ENCODE measurements around the gene TNFAIP8L1. TPM values are rescaled to one million over a fixed set of nuclear protein-coding genes. Genes with fewer than 3 reads are reported as not detected.

The TNFAIP8L1 gene
- total and polyA plus RNA-seq, 2 of the 8 experiments (the other 6 are each of a cell fraction or from before 2014, with no cell fraction given): 3.2 to 6.1 TPM

GRCh38 chr19:4662020-4662695, 22.8 kb downstream of the TNFAIP8L1 start:
- Histone ChIP-seq H2AFZ (ENCODE audit: low read length) (no peak overlapping the region), H3K18ac (ENCODE audit: extremely low read depth, low read length) (no peak overlapping the region), H2BK5ac (ENCODE audit: low read depth, low read length) (no peak overlapping the region), H3K9me3 (ENCODE audit: insufficient read depth in 2 of 2, low read depth in 1 of 2, low read length in 1 of 2) (no peaks in the 10 kb centered on the region), H3K4me2 (ENCODE audit: insufficient read depth in 1 of 2, low read depth in 2 of 2, low read length in 2 of 2) (no peak overlapping the region), H2BK120ac (replicated peaks; ENCODE audit: low read depth, low read length) (no peak overlapping the region), H4K5ac (ENCODE audit: insufficient read length, low read depth, low read length) (no peak overlapping the region), H3K14ac (ENCODE audit: insufficient read length) (no peak overlapping the region), H3K4me1 (replicated peaks in 1 of 4; ENCODE audit: control insufficient read depth in 3 of 4, insufficient read depth in 4 of 4, low read length in 3 of 4) (no peaks in the 10 kb centered on the region), H3K79me2 (ENCODE audit: control insufficient read depth in 1 of 2, insufficient read depth in 2 of 2, low read length in 2 of 2) (no peaks in the 10 kb centered on the region), H3K79me1 (ENCODE audit: low read depth, low read length) (no peaks in the 10 kb centered on the region; the same call in 1 of the 2 replicates), H3K9ac (replicated peaks in 1 of 4; ENCODE audit: extremely low read depth in 1 of 4, low read depth in 3 of 4, low read length in 3 of 4) (no peak overlapping the region), H4K20me1 (replicated peaks in 1 of 2; ENCODE audit: control insufficient read depth in 1 of 2, insufficient read depth in 2 of 2, low read length in 2 of 2) (peaks cover 0 to 7% of the 10 kb centered on the region in 2 experiments), H3K4ac (replicated peaks; ENCODE audit: insufficient read length, low read depth, low read length) (no peak overlapping the region), H3K23me2 (ENCODE audit: low read depth, low read length) (peaks cover 2% of the 10 kb centered on the region; the same call in 1 of the 2 replicates), H2AK5ac (ENCODE audit: low read depth, low read length) (no peak overlapping the region), H3K36me3 (ENCODE audit: control insufficient read depth in 2 of 4, insufficient read depth in 4 of 4, low read length in 3 of 4) (peaks cover 4 to 14% (median 11%) of the 10 kb centered on the region in 4 experiments; a peak in 7 of 8 replicates), H2BK12ac (ENCODE audit: low read depth, low read length) (no peak overlapping the region), H3K27ac (ENCODE audit: low read depth, low read length) (no peak overlapping the region), H4K8ac (ENCODE audit: extremely low read depth, insufficient read depth, low read length) (no peak overlapping the region; the same call in 1 of the 2 replicates), H2BK20ac (ENCODE audit: low read length) (no peak overlapping the region), H2BK15ac (ENCODE audit: low read length) (no peak overlapping the region), H3K27me3 (replicated peaks in 1 of 4; ENCODE audit: control insufficient read depth in 3 of 4, extremely low read depth in 1 of 4, insufficient read depth in 3 of 4, low read length in 3 of 4) (no peaks in the 10 kb centered on the region), H4K91ac (replicated peaks; ENCODE audit: insufficient read length, low read length) (no peak overlapping the region), H3K23ac (ENCODE audit: insufficient read length) (no peak overlapping the region), H3K56ac (replicated peaks; ENCODE audit: insufficient read length, low read depth, low read length) (no peak overlapping the region), H3K4me3 (ENCODE audit: extremely low read depth in 1 of 4, insufficient read depth in 2 of 4, low read depth in 3 of 4, low read length in 4 of 4) (no peak overlapping the region)
- no peak for DNase-seq (ENCODE audit: low read depth in 1 of 2, low spot score in 2 of 2)
- ChIA-PET POLR2A (ENCODE audit: partially characterized antibody) (interaction anchor here (0.6 to 1.4 kb wide), 4 partner anchors 8 to 29 kb away, joined by 3 to 5 read pairs (median 3); no protein-coding TSS in a partner anchor), CTCF (ENCODE audit: partially characterized antibody) (interaction anchor here (1.0 to 2.3 kb wide), 5 partner anchors 12 to 142 kb away, joined by 3 to 11 read pairs (median 3); no protein-coding TSS in a partner anchor)
- 90% methylated on average over 20 of the region's 20 CpGs; no CpG with 5 or more reads in 1 of the 2 experiments for WGBS, 2 experiments (ENCODE audit: extremely low coverage in 1 of 2, insufficient coverage in 1 of 2, insufficient read length in 1 of 2, insufficient replicate concordance in 2 of 2, low coverage in 1 of 2, low lambda C conversion rate in 2 of 2, missing lambda C conversion rate in 1 of 2)
- no peak for FAIRE-seq
- no peak for TF ChIP-seq RXRA (IDR thresholded peaks at IDR 0.05; ENCODE audit: insufficient read depth, low read depth, low read length)
- TF ChIP-seq SP1 (IDR thresholded peaks at IDR 0.05; ENCODE audit: low read depth, low read length): no peak
- no peak for TF ChIP-seq JUND (IDR thresholded peaks at IDR 0.05; ENCODE audit: low read length)
- TF ChIP-seq SRF (IDR thresholded peaks at IDR 0.05; ENCODE audit: low read depth, low read length): no peak
- no peak for TF ChIP-seq TAF1 (IDR thresholded peaks at IDR 0.05; ENCODE audit: low read depth, low read length)
- no peak for TF ChIP-seq ASH2L (IDR thresholded peaks at IDR 0.05; ENCODE audit: low read length)
- no peak for TF ChIP-seq SAP30 (IDR thresholded peaks at IDR 0.05; ENCODE audit: insufficient read depth, insufficient replicate concordance, low read length)
- TF ChIP-seq CBX8 (IDR thresholded peaks at IDR 0.05; ENCODE audit: borderline replicate concordance, low read depth, low read length): no peak
- no peak for TF ChIP-seq RFX5 (IDR thresholded peaks at IDR 0.05; ENCODE audit: borderline replicate concordance, low read depth, low read length)
- no peak for TF ChIP-seq PHF8 (conservative IDR thresholded peaks at IDR 0.05; ENCODE audit: low read depth, low read length)
- TF ChIP-seq ATF2 (IDR thresholded peaks at IDR 0.05; ENCODE audit: low read length): no peak
